PFSK-1 (cell line): ENCODE data around the gene ZNF418.

ENCODE experiments used
- FOXP2 ChIP-seq: optimal IDR thresholded peaks from 2 replicates; pipeline ENCODE3; 2011; ENCODE audit warnings: borderline replicate concordance, control low read depth, inconsistent platforms; ENCODE audit not compliant: insufficient read depth; ENCODE audit errors: extremely low read length, extremely low read depth
- POLR2AphosphoS5 ChIP-seq: IDR thresholded peaks from 2 replicates; pipeline ENCODE4 v1.6.1; 2012; ENCODE audit warnings: low read depth, mild to moderate bottlenecking, control low read depth, low read length, moderate library complexity
- REST ChIP-seq, 2 experiments: IDR thresholded peaks; 2 replicates each; pipeline versions ENCODE4 v1.6.1 to v1.8.0; 2011 to 2012; ENCODE audit warnings: low read depth in 2 of 2, low read length in 2 of 2, control low read depth in 1 of 2, inconsistent platforms in 1 of 2, mild to moderate bottlenecking in 1 of 2, moderate library complexity in 1 of 2; ENCODE audit not compliant: insufficient read depth in 1 of 2
- SIN3A ChIP-seq: IDR thresholded peaks from 2 replicates; pipeline ENCODE4 v1.6.1; 2012; ENCODE audit warnings: mild to moderate bottlenecking, low read length, moderate library complexity, borderline replicate concordance; ENCODE audit not compliant: insufficient read depth
- TAF1 ChIP-seq: IDR thresholded peaks from 2 replicates; pipeline ENCODE4 v1.6.1; 2012; ENCODE audit warnings: low read length, control low read depth, borderline replicate concordance; ENCODE audit not compliant: insufficient read depth

Gene ZNF418

GRCh38 chr19:57961785-57962184, 26.6 kb upstream of the ZNF418 start:
- TF ChIP-seq SIN3A: no peak
- no peak for TF ChIP-seq TAF1
- TF ChIP-seq REST (IDR thresholded peaks at IDR 0.05; ENCODE audit: insufficient read depth in 1 of 2, low read depth in 2 of 2, low read length in 2 of 2): no peak
- no peak for TF ChIP-seq FOXP2
- no peak for TF ChIP-seq POLR2AphosphoS5

GRCh38 chr19:57954996-57955395, 19.8 kb upstream of the ZNF418 start:
- TF ChIP-seq SIN3A (no peak), REST (IDR thresholded peaks at IDR 0.05; ENCODE audit: insufficient read depth in 1 of 2, low read depth in 2 of 2, low read length in 2 of 2) (no peak)

- TF ChIP-seq SIN3A (no peak), REST (IDR thresholded peaks at IDR 0.05; ENCODE audit: insufficient read depth in 1 of 2, low read depth in 2 of 2, low read length in 2 of 2) (no peak), FOXP2 (no peak), TAF1 (no peak), POLR2AphosphoS5 (no peak)
Measured at GRCh38 chr19:57949702-57950101, 14.5 kb upstream of the ZNF418 start.

GRCh38 chr19:57949296-57949695, 14.1 kb upstream of the ZNF418 start:
- no peak for TF ChIP-seq FOXP2
- no peak for TF ChIP-seq POLR2AphosphoS5
- no peak for TF ChIP-seq REST (IDR thresholded peaks at IDR 0.05; ENCODE audit: insufficient read depth in 1 of 2, low read depth in 2 of 2, low read length in 2 of 2)
- TF ChIP-seq TAF1: no peak

- peak; percentile 76 for TF ChIP-seq POLR2AphosphoS5
- TF ChIP-seq SIN3A: no peak
- 0 out of 2 replicates have a peak, but pooled peaks have one; percentile 20 for TF ChIP-seq TAF1
- TF ChIP-seq REST (IDR thresholded peaks at IDR 0.05; ENCODE audit: insufficient read depth in 1 of 2, low read depth in 2 of 2, low read length in 2 of 2): no peak
- peak; percentile 63 for TF ChIP-seq FOXP2
Measured at GRCh38 chr19:57947419-57948134, 12.4 kb upstream of the ZNF418 start, which contains the start of gene ZNF256. ZNF256 (minus strand) TSS chr19:57947706; CDS start chr19:57947474, 232 bp downstream.
